ENCODE data around the gene GBP5.

DNA sequence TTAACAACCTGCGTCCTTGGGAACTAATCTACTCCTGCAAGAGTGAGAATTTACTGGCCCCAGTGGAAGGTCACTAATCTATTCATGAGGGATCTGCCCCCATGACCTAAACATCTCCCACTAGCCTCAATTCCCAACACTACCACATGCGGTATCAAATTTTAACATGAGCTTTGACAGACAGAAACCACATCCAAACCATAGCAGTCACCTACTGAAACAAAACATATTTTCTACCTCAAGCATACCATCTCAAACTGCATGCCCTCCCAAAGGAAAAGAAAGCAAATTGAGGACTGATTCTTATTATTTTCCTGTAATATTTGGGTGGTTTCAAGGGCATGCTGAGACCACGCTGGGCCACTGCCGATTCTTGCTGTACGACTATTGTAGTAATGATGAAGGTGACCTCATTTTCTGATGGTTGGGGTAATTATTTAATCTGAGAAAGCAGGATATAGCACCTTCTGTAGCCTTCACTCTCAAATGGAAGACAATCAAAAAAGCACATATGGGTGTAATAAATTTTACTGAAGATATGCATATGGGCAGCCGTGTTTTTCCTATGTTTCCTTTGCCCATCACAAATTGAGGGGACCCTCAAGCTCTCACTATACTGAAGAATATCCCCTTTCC is 13.2 kb upstream of the GBP5 start:
- TF ChIP-seq, protein P1, sequence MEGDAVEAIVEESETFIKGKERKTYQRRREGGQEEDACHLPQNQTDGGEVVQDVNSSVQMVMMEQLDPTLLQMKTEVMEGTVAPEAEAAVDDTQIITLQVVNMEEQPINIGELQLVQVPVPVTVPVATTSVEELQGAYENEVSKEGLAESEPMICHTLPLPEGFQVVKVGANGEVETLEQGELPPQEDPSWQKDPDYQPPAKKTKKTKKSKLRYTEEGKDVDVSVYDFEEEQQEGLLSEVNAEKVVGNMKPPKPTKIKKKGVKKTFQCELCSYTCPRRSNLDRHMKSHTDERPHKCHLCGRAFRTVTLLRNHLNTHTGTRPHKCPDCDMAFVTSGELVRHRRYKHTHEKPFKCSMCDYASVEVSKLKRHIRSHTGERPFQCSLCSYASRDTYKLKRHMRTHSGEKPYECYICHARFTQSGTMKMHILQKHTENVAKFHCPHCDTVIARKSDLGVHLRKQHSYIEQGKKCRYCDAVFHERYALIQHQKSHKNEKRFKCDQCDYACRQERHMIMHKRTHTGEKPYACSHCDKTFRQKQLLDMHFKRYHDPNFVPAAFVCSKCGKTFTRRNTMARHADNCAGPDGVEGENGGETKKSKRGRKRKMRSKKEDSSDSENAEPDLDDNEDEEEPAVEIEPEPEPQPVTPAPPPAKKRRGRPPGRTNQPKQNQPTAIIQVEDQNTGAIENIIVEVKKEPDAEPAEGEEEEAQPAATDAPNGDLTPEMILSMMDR (conservative IDR thresholded peaks at IDR 0.05 in 1 of 2, IDR thresholded peaks at IDR 0.05 in 1 of 2; ENCODE audit: extremely low read depth in 1 of 2, insufficient read depth in 1 of 2, low read depth in 1 of 2, low read length in 2 of 2): no peak
- TF ChIP-seq EZH2 (IDR thresholded peaks at IDR 0.05; ENCODE audit: borderline replicate concordance, low read length): no peak

Measured in mammary epithelial cell (primary cell).